Measurements from ENCODE around the gene OSBPL10.

Gene OSBPL10

GRCh38 chr3:31953636-31954035 lies 27.4 kb downstream of the OSBPL10 start:
- no peak for FAIRE-seq

GRCh38 chr3:31953091-31953490 lies 28.0 kb downstream of the OSBPL10 start:
- no peak for FAIRE-seq

GRCh38 chr3:31952205-31952604 lies 28.9 kb downstream of the OSBPL10 start:
- no peak for FAIRE-seq

GRCh38 chr3:31948280-31948679 lies 32.8 kb downstream of the OSBPL10 start:
- FAIRE-seq: no peak

GRCh38 chr3:31947671-31948091 lies 33.4 kb downstream of the OSBPL10 start:
- FAIRE-seq: no peak

- no peak for FAIRE-seq
These were observed 33.9 kb downstream of the OSBPL10 start for GRCh38 chr3:31947162-31947561.

- FAIRE-seq: no peak
These were observed 34.5 kb downstream of the OSBPL10 start for GRCh38 chr3:31946484-31947081.

- FAIRE-seq: no peak
These were observed 35.4 kb downstream of the OSBPL10 start for GRCh38 chr3:31945738-31946052.

- FAIRE-seq: no peak
These were observed 38.0 kb downstream of the OSBPL10 start for GRCh38 chr3:31943041-31943440.

- no peak for FAIRE-seq
These were observed 38.6 kb downstream of the OSBPL10 start for GRCh38 chr3:31942446-31942845.

- no peak for FAIRE-seq
These were observed 43.8 kb downstream of the OSBPL10 start for GRCh38 chr3:31937225-31937624.

GRCh38 chr3:31936420-31937060 lies 44.5 kb downstream of the OSBPL10 start:
- FAIRE-seq: no peak

- FAIRE-seq: no peak
These were observed 46.2 kb downstream of the OSBPL10 start for GRCh38 chr3:31934866-31935265.

- no peak for FAIRE-seq
These were observed 47.0 kb downstream of the OSBPL10 start for GRCh38 chr3:31934018-31934417.

- FAIRE-seq: no peak
These were observed 48.1 kb downstream of the OSBPL10 start for GRCh38 chr3:31932990-31933389.

GRCh38 chr3:31929826-31930502 lies 51.1 kb downstream of the OSBPL10 start:
- no peak for FAIRE-seq

GRCh38 chr3:31927811-31928210 lies 53.3 kb downstream of the OSBPL10 start:
- FAIRE-seq: no peak

GRCh38 chr3:31926543-31926942 lies 54.5 kb downstream of the OSBPL10 start:
- FAIRE-seq: no peak

GRCh38 chr3:31925271-31925630 lies 55.8 kb downstream of the OSBPL10 start:
- no peak for FAIRE-seq

GRCh38 chr3:31924610-31925270 lies 56.3 kb downstream of the OSBPL10 start:
- no peak for FAIRE-seq

- no peak for FAIRE-seq
These were observed 58.1 kb downstream of the OSBPL10 start for GRCh38 chr3:31922962-31923361.

GRCh38 chr3:31921837-31922236 lies 59.2 kb downstream of the OSBPL10 start:
- no peak for FAIRE-seq

- no peak for FAIRE-seq
These were observed 60.8 kb downstream of the OSBPL10 start for GRCh38 chr3:31920310-31920709.

GRCh38 chr3:31919528-31919927 lies 61.5 kb downstream of the OSBPL10 start:
- FAIRE-seq: no peak
